ENCODE measurements around the gene EFCAB14.
A peak's percentile ranks its signal among the peaks of the same experiment; 100 is the strongest.
"Not testable (repeated sequence)": the region's sequence is repeated elsewhere in the genome, so short reads cannot be mapped to it uniquely, and the experiment has no call there.

EFCAB14 gene

DNA sequence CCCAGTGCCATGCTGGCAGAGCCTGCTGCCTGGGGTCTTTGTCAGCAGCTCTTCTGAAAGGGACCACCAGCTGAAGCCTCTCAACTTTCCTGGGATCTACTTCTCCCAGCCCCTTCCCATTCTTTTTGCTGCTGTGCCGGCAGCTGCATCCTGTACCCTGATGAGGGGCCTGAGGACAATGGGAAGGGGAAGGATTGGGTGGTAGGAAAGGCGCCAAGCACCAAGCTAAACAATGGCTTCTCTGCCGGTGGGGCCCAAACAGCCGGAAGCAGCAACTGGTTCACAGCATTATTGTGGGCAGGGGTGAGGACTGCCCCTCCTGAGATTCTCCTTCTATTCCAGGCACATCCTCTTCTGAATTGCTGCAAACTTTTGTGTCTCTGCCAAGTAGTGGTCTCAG is 5.0 kb upstream of the EFCAB14 start:
- Histone ChIP-seq H3K36me3 (ENCODE audit: control insufficient read depth, insufficient read depth, low read length) (no peaks in the 10 kb centered on the region), H3K9me3 (ENCODE audit: control insufficient read depth, low read length) (no peaks in the 10 kb centered on the region), H3K27ac (ENCODE audit: insufficient read depth, low read depth, low read length, poor library complexity, severe bottlenecking) (no peak overlapping the region), H3K27me3 (ENCODE audit: control insufficient read depth, insufficient read depth, low read length, poor library complexity, severe bottlenecking) (peaks cover 3% of the 10 kb centered on the region), H3K4me3 (ENCODE audit: insufficient read depth, low read depth, low read length) (no peak overlapping the region), H3K4me1 (ENCODE audit: control insufficient read depth, insufficient read depth, low read length) (peaks cover 17% of the 10 kb centered on the region)
- WGBS, 2 experiments, result 35 to 42% methylated on average over 4 of the region's 4 CpGs

DNA sequence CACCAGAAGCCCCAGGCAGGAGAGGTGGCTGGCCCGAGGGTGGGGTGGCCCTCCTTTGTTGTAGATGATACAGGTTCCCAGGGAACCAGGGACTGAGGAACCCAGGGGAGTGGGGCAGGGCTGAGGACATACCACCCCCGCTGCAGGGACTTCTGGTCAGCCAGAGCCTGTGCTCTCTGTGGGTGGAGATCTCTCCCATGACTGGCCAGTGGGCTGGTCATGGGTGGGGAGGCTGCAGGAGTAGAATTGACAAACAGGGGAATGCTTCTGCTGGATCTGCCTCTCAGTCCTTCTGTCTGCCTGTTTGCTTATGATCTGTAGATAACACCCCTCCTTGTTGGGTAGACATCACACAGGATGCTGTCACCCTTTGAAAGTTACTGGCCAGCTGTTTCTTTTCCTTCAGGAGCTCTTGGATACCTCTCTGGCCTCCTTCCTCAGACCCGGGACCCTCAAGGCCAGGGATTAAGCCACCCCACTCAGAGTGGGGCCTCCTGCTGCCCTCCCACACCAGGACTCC is 2.8 kb upstream of the EFCAB14 start:
- WGBS, 2 experiments, result 74 to 88% methylated on average over 3 of the region's 3 CpGs
- peaks cover 30% of the 10 kb centered on the region for H3K4me1 ChIP-seq (ENCODE audit: control insufficient read depth, insufficient read depth, low read length)

DNA sequence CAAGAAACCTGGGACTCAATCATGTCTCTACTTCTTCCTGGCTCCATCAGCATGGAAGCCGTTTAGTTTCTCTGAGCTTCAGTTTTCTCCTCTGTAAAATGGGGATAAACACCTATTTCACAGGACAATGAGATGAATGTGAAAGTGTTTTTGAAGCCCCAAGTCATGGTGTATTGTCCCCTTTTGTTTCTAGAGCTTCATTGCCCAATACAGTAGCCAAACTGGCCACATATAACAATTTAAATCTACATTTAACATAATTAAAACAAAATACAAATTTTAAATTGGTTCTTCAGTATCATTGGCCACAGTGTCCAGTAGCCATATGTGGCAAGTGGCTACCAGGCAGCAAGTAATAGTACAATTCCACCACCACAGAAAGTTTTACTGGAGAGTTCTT is 2.3 kb upstream of the EFCAB14 start:
- Histone ChIP-seq H3K4me1 (ENCODE audit: control insufficient read depth, insufficient read depth, low read length) (peaks cover 30% of the 10 kb centered on the region), H3K4me3 (ENCODE audit: insufficient read depth, low read depth, low read length) (no peak overlapping the region), H3K27me3 (ENCODE audit: control insufficient read depth, insufficient read depth, low read length, poor library complexity, severe bottlenecking) (peaks cover 3% of the 10 kb centered on the region), H3K27ac (ENCODE audit: insufficient read depth, low read depth, low read length, poor library complexity, severe bottlenecking) (no peak overlapping the region), H3K36me3 (ENCODE audit: control insufficient read depth, insufficient read depth, low read length) (no peaks in the 10 kb centered on the region), H3K9me3 (ENCODE audit: control insufficient read depth, low read length) (no peaks in the 10 kb centered on the region)
- WGBS, 2 experiments, result 85 to 93% methylated on average over 1 of the region's 1 CpG

More for the DNA sequence above, 2.8 kb upstream of the EFCAB14 start:
- Histone ChIP-seq H3K36me3 (ENCODE audit: control insufficient read depth, insufficient read depth, low read length) (no peaks in the 10 kb centered on the region), H3K4me3 (ENCODE audit: insufficient read depth, low read depth, low read length) (no peak overlapping the region), H3K27me3 (ENCODE audit: control insufficient read depth, insufficient read depth, low read length, poor library complexity, severe bottlenecking) (peaks cover 3% of the 10 kb centered on the region), H3K27ac (ENCODE audit: insufficient read depth, low read depth, low read length, poor library complexity, severe bottlenecking) (no peak overlapping the region), H3K9me3 (ENCODE audit: control insufficient read depth, low read length) (no peaks in the 10 kb centered on the region)

DNA sequence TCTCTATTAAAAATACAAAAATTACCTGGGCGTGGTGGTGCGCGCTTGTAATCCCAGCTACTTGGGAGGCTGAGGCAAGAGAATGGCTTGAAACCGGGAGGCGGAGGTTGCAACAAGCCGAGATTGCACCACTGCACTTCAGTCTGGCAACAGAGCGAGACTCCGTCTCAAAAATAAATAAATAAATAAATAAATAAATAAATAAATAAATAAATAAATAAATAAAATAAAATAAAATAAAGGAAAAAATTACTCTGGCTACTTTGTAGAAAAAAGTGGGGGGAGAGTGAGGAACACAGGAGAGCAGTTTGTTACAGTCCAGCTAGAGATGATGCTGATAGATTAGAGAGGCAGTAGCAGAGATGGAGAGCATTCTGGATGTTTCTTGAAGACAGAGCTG is 1.4 kb upstream of the EFCAB14 start:
- not testable (repeated sequence) for H3K36me3 ChIP-seq (ENCODE audit: control insufficient read depth, insufficient read depth, low read length); H3K27ac ChIP-seq (ENCODE audit: insufficient read depth, low read depth, low read length, poor library complexity, severe bottlenecking); H3K4me3 ChIP-seq (ENCODE audit: insufficient read depth, low read depth, low read length); H3K27me3 ChIP-seq (ENCODE audit: control insufficient read depth, insufficient read depth, low read length, poor library complexity, severe bottlenecking); H3K9me3 ChIP-seq (ENCODE audit: control insufficient read depth, low read length)
- 90 to 94% methylated on average over 6 to 7 of the region's 8 CpGs for WGBS, 2 experiments
- peaks cover 30% of the 10 kb centered on the region for H3K4me1 ChIP-seq (ENCODE audit: control insufficient read depth, insufficient read depth, low read length)

DNA sequence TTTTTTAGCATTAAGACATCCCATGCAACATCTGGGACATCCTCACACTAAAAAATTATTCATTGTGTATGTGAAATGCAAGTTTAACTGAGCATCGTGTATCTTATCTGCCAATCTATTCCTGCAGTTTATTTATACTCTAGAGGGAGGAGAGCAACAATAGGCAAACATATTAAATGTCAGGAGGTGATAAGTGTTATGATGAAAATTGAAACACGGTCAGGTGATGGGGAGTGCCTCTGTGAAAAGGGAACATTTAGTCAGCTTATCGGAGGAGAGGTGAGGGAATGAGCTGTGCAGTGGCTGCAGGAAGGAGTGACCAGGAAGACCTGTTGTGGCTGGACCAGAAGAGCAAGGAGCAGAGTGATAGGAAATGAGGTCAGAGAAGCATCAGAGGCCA is 775 bp upstream of the EFCAB14 start:
- H3K27ac ChIP-seq (ENCODE audit: insufficient read depth, low read depth, low read length, poor library complexity, severe bottlenecking), result no peak overlapping the region
- 71 to 78% methylated on average over 3 of the region's 3 CpGs for WGBS, 2 experiments
- H3K4me1 ChIP-seq (ENCODE audit: control insufficient read depth, insufficient read depth, low read length), result peaks cover 30% of the 10 kb centered on the region
- peaks cover 3% of the 10 kb centered on the region for H3K27me3 ChIP-seq (ENCODE audit: control insufficient read depth, insufficient read depth, low read length, poor library complexity, severe bottlenecking)
- peak overlapping the region; percentile 93 for H3K4me3 ChIP-seq (ENCODE audit: insufficient read depth, low read depth, low read length)
- peaks cover 11% of the 10 kb centered on the region for H3K36me3 ChIP-seq (ENCODE audit: control insufficient read depth, insufficient read depth, low read length)
- H3K9me3 ChIP-seq (ENCODE audit: control insufficient read depth, low read length), result no peaks in the 10 kb centered on the region

DNA sequence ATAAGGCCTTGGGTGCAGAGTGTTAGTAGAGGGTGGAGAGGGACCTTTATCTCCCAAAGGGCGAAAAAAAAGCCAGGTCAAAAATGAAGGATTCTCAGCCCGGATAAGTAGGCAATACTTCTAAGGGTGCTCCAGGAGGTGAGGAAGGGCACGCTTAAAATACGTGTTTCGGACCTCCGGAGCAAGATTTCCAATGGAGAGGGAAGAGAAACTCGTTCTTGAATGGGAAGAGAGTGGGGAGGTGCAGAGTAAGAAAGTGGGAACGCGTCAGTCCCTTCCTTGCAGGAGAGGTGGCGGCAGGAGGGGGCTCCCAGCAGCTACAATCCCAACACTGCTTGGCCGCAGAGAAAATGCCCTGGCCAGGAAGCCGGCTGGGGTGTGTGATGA is 581 bp downstream of the EFCAB14 start:
- Histone ChIP-seq H3K9me3 (ENCODE audit: control insufficient read depth, low read length) (no peaks in the 10 kb centered on the region), H3K36me3 (ENCODE audit: control insufficient read depth, insufficient read depth, low read length) (peaks cover 16% of the 10 kb centered on the region), H3K4me3 (ENCODE audit: insufficient read depth, low read depth, low read length) (peak overlapping the region; percentile 93), H3K4me1 (ENCODE audit: control insufficient read depth, insufficient read depth, low read length) (peaks cover 21% of the 10 kb centered on the region), H3K27me3 (ENCODE audit: control insufficient read depth, insufficient read depth, low read length, poor library complexity, severe bottlenecking) (peaks cover 3% of the 10 kb centered on the region), H3K27ac (ENCODE audit: insufficient read depth, low read depth, low read length, poor library complexity, severe bottlenecking) (no peak overlapping the region)
- WGBS, 2 experiments, result 6% methylated on average over 12 of the region's 12 CpGs

DNA sequence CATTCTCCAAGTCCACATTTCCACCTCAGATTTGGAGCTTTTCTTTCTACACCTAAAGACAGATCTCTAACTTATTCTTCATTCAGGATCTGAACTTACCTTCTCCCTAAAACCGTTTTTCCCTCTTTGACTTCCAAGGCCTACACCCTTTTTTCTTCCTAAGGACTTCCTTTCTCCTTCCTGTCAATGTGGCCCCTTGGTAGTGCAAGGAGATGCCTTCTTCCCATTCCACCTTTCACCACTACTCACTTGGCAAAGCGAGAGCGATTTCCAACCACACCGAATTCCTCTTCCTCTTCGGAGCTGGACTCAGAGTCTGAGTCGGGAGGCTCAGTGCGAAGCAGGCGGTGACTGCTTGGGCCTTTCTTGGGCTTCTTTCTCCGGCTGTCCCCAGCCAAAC is 1.3 kb downstream of the EFCAB14 start:
- H3K4me3 ChIP-seq (ENCODE audit: insufficient read depth, low read depth, low read length), result peak overlapping the region; percentile 93
- H3K4me1 ChIP-seq (ENCODE audit: control insufficient read depth, insufficient read depth, low read length), result peaks cover 16% of the 10 kb centered on the region
- WGBS, 2 experiments, result 80 to 86% methylated on average over 9 of the region's 9 CpGs
- peaks cover 3% of the 10 kb centered on the region for H3K27me3 ChIP-seq (ENCODE audit: control insufficient read depth, insufficient read depth, low read length, poor library complexity, severe bottlenecking)
- no peaks in the 10 kb centered on the region for H3K9me3 ChIP-seq (ENCODE audit: control insufficient read depth, low read length)
- H3K27ac ChIP-seq (ENCODE audit: insufficient read depth, low read depth, low read length, poor library complexity, severe bottlenecking), result no peak overlapping the region
- H3K36me3 ChIP-seq (ENCODE audit: control insufficient read depth, insufficient read depth, low read length), result peaks cover 20% of the 10 kb centered on the region

DNA sequence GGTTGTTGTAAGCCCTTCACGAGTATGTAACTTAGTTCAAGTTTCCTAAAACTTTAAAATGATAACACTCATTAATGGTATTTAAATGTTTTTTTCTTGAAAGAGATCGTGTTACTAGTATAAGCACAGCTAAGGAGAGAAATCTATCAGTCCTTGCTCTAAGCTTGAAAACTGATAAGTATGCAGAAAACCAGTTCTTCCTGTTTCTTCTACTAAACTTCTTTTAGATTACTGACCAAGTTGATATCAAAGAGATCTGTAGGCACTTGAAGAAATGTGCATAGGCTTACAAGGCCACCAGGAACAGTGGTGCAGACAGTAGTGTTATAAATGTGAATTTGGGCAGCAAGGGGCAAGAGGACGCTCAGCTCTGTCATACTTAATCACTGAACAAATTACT is 3.9 kb downstream of the EFCAB14 start:
- Histone ChIP-seq H3K27me3 (ENCODE audit: control insufficient read depth, insufficient read depth, low read length, poor library complexity, severe bottlenecking) (peaks cover 3% of the 10 kb centered on the region), H3K36me3 (ENCODE audit: control insufficient read depth, insufficient read depth, low read length) (peaks cover 20% of the 10 kb centered on the region), H3K4me3 (ENCODE audit: insufficient read depth, low read depth, low read length) (no peak overlapping the region), H3K9me3 (ENCODE audit: control insufficient read depth, low read length) (no peaks in the 10 kb centered on the region), H3K4me1 (ENCODE audit: control insufficient read depth, insufficient read depth, low read length) (peaks cover 16% of the 10 kb centered on the region), H3K27ac (ENCODE audit: insufficient read depth, low read depth, low read length, poor library complexity, severe bottlenecking) (no peak overlapping the region)
- WGBS, 2 experiments, result 83 to 100% methylated on average over 1 to 2 of the region's 3 CpGs

DNA sequence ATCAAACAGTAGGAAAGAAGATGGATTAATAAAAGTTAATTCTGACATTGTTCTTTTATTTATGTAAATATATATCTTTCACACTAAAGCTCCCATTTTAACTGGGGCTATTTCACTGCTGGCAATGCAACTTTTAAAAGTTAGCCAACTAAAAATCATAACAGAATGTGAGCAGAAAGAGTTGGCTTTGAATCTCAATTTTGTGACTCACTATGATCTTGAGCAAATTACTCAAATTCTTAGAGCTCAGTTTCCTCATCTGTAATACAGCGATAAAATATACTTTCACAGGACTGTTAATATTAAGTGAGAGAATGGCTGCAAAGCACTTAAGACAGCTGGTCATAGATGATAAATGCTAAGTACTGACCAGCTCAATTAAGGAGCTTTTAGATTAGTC is 10.8 kb downstream of the EFCAB14 start:
- WGBS, 2 experiments, result 100% methylated on average over 1 of the region's 1 CpG; no CpG with 5 or more reads in 1 of the 2 experiments
- Histone ChIP-seq H3K27me3 (ENCODE audit: control insufficient read depth, insufficient read depth, low read length, poor library complexity, severe bottlenecking) (no peaks in the 10 kb centered on the region), H3K4me1 (ENCODE audit: control insufficient read depth, insufficient read depth, low read length) (no peaks in the 10 kb centered on the region), H3K4me3 (ENCODE audit: insufficient read depth, low read depth, low read length) (no peak overlapping the region), H3K9me3 (ENCODE audit: control insufficient read depth, low read length) (no peaks in the 10 kb centered on the region), H3K27ac (ENCODE audit: insufficient read depth, low read depth, low read length, poor library complexity, severe bottlenecking) (no peak overlapping the region), H3K36me3 (ENCODE audit: control insufficient read depth, insufficient read depth, low read length) (peaks cover 27% of the 10 kb centered on the region)

DNA sequence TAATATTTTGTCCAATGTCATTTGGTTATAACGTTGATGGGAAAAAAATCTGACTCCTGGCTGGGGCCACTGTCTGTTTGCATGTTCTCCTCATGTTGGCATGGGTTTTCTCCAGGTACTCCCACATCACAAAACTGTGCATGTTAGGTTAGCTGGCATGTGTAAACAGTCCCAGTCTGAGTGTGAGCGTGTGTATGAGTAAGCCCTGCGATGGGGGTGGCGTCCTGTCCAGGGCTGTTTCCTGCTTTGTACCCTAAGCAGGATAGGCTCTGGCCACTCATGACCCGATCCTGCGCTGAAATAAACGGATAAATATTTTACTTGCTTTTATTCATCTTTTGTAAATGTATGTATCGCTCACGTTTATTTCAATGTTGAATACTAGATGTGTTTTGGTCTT is 13.5 kb downstream of the EFCAB14 start:
- Histone ChIP-seq H3K4me1 (ENCODE audit: control insufficient read depth, insufficient read depth, low read length) (no peaks in the 10 kb centered on the region), H3K36me3 (ENCODE audit: control insufficient read depth, insufficient read depth, low read length) (peaks cover 30% of the 10 kb centered on the region), H3K27ac (ENCODE audit: insufficient read depth, low read depth, low read length, poor library complexity, severe bottlenecking) (no peak overlapping the region), H3K27me3 (ENCODE audit: control insufficient read depth, insufficient read depth, low read length, poor library complexity, severe bottlenecking) (no peaks in the 10 kb centered on the region), H3K9me3 (ENCODE audit: control insufficient read depth, low read length) (no peaks in the 10 kb centered on the region), H3K4me3 (ENCODE audit: insufficient read depth, low read depth, low read length) (no peak overlapping the region)
- 95 to 96% methylated on average over 9 of the region's 9 CpGs for WGBS, 2 experiments
